Retinal pigment epithelial cell (primary cell): ENCODE data around the gene ISCU.

Source experiments
- DNase-seq: peaks from one replicate; pipeline ENCODE4 v3.0.0-alpha.2; 2010; ENCODE audit warnings: low read depth
- H3K4me3 ChIP-seq: 2 replicates; pipeline ENCODE4 v1.5.1; 2011; ENCODE audit warnings: mild to moderate bottlenecking, low read length, control low read depth, moderate library complexity
- CTCF ChIP-seq: conservative IDR thresholded peaks from 2 replicates; pipeline ENCODE4 v1.5.1; 2011; ENCODE audit warnings: low read depth, low read length, control low read depth, inconsistent platforms

ISCU gene

GRCh38 chr12:108527166-108527496 lies 35.3 kb upstream of the ISCU start:
- DNase-seq = no peak
- no peak overlapping the region for H3K4me3 ChIP-seq
- TF ChIP-seq CTCF = no peak

GRCh38 chr12:108530161-108530560 lies 32.2 kb upstream of the ISCU start:
- no peak for DNase-seq
- H3K4me3 ChIP-seq = no peak overlapping the region

GRCh38 chr12:108531929-108532848 lies 30.2 kb upstream of the ISCU start:
- no peak for DNase-seq
- TF ChIP-seq CTCF = no peak
- H3K4me3 ChIP-seq = no peak overlapping the region

More at GRCh38 chr12:108530161-108530560, 32.2 kb upstream of the ISCU start:
- no peak for TF ChIP-seq CTCF

GRCh38 chr12:108538146-108538545 lies 24.2 kb upstream of the ISCU start:
- H3K4me3 ChIP-seq = no peak overlapping the region
- no peak for TF ChIP-seq CTCF
- DNase-seq = no peak

- DNase-seq = no peak
- H3K4me3 ChIP-seq = no peak overlapping the region
- no peak for TF ChIP-seq CTCF
Observed at GRCh38 chr12:108538616-108539195, 23.7 kb upstream of the ISCU start.

- H3K4me3 ChIP-seq = no peak overlapping the region
- no peak for DNase-seq
- TF ChIP-seq CTCF = no peak
Observed at GRCh38 chr12:108542320-108542719, 20.1 kb upstream of the ISCU start.

- DNase-seq = no peak
- no peak overlapping the region for H3K4me3 ChIP-seq
- TF ChIP-seq CTCF = no peak
Observed at GRCh38 chr12:108543652-108544051, 18.7 kb upstream of the ISCU start.
